HepG2 (cell line): ENCODE data around the gene MEPE. TPM values are rescaled to one million over a fixed set of nuclear protein-coding genes. Genes with fewer than 3 reads are reported as not detected.

Experiments used
- ATAC-seq: fragments of 200-7000 bp; cut with Tn5 transposase; 3 replicates; pipeline ENCODE4 v1.9.1; 2020; ENCODE audit warnings: mild to moderate bottlenecking, moderate library complexity
- BruUV-seq: library from RNA; stranded (reverse); fragments of 400-500 nt; replicated peaks from 2 replicates; lab custom pipeline; 2021; lab: Mats Ljungman, UMichigan
- CTCF ChIA-PET: fragments of 300-600 bp; formaldehyde crosslinking; extraction: SDS; loops from one replicate; lab custom pipeline; 2021; ENCODE audit warnings: low total read pairs, inconsistent platforms, low intra/inter-chr PET ratio; lab: Yijun Ruan, JAX
- POLR2A ChIA-PET: fragments of 350-600 bp; sonication (Branson Sonifier 250); formaldehyde crosslinking; loops from one replicate; lab custom pipeline; 2020; ENCODE audit warnings: antibody characterized with exemption, inconsistent platforms; lab: Yijun Ruan, JAX
- DNase-seq: peaks from one replicate; pipeline ENCODE4 v3.0.0-alpha.2; 2015; ENCODE audit warnings: low spot score
- FAIRE-seq: peaks from 3 replicates; lab custom pipeline; 2011; peaks lifted over from hg19 to GRCh38; lab: Jason Lieb, UNC
- H2AFZ ChIP-seq: one replicate; pipeline ENCODE4 v1.6.1; 2011; ENCODE audit warnings: low read length, inconsistent platforms
- H3K27ac ChIP-seq: fragments of 300-600 bp; 3 replicates; pipeline ENCODE4 v1.8.0; 2011; ENCODE audit warnings: mixed run types, mild to moderate bottlenecking, mixed read lengths, low read length, inconsistent platforms; ENCODE audit not compliant: insufficient read depth; ENCODE audit errors: extremely low read length
- H3K27me3 ChIP-seq, 2 experiments: fragments of 200-600 bp in 1 of 2; 2 replicates in 1 of 2; 3 replicates in 1 of 2; pipeline versions ENCODE4 v1.6.0 to v1.8.0; 2011; ENCODE audit warnings: low read length in 2 of 2, mild to moderate bottlenecking in 2 of 2, moderate library complexity in 2 of 2, inconsistent platforms in 1 of 2; ENCODE audit not compliant: insufficient read depth in 2 of 2, control insufficient read depth in 1 of 2
- H3K36me3 ChIP-seq, 2 experiments: fragments of 200-600 bp in 1 of 2; replicated peaks in 1 of 2; 2 replicates in 1 of 2; 3 replicates in 1 of 2; pipeline versions ENCODE4 v1.5.1 to v1.8.0; 2011; ENCODE audit warnings: low read length in 2 of 2, inconsistent platforms in 1 of 2; ENCODE audit not compliant: insufficient read depth in 2 of 2, control insufficient read depth in 1 of 2
- H3K4me1 ChIP-seq: 2 replicates; pipeline ENCODE4 v1.5.1; 2012; ENCODE audit warnings: low read length, inconsistent platforms; ENCODE audit not compliant: insufficient read depth
- H3K4me2 ChIP-seq: 2 replicates; pipeline ENCODE4 v1.6.0; 2011; ENCODE audit warnings: low read depth, low read length, inconsistent platforms
- H3K4me3 ChIP-seq, 3 experiments: fragments of 200-600 bp in 1 of 3; sonication (generic), shearing (Covaris generic) in 1 of 3; replicated peaks in 1 of 3; 2 replicates each; pipeline ENCODE4 v1.5.1; 2011 to 2016; ENCODE audit warnings: low read length in 3 of 3, inconsistent platforms in 2 of 3, low read depth in 2 of 3, mild to moderate bottlenecking in 2 of 3, control low read depth in 1 of 3, mixed read lengths in 1 of 3; ENCODE audit not compliant: insufficient read depth in 1 of 3
- H3K79me2 ChIP-seq: one replicate; pipeline ENCODE4 v1.6.1; 2011; ENCODE audit warnings: low read length, inconsistent platforms; ENCODE audit not compliant: insufficient read depth
- H3K9ac ChIP-seq: 2 replicates; pipeline ENCODE4 v1.6.0; 2011; ENCODE audit warnings: mild to moderate bottlenecking, low read depth, low read length, inconsistent platforms; ENCODE audit not compliant: insufficient read depth
- H3K9me3 ChIP-seq: 2 replicates; pipeline ENCODE4 v1.5.1; 2012; ENCODE audit warnings: mild to moderate bottlenecking, low read length
- H4K20me1 ChIP-seq: 2 replicates; pipeline ENCODE4 v1.6.0; 2011; ENCODE audit warnings: inconsistent platforms, mild to moderate bottlenecking, low read length, moderate library complexity; ENCODE audit not compliant: insufficient read depth
- FLYWCH1 ChIP-seq: sonication (generic); formaldehyde crosslinking; IDR thresholded peaks from 2 replicates; pipeline ENCODE4 v1.8.1; 2023; ENCODE audit warnings: mild to moderate bottlenecking, missing genetic modification reagents
- HNRNPH1 ChIP-seq: fragments of 200-400 bp; formaldehyde crosslinking; optimal IDR thresholded peaks from 2 replicates; pipeline ENCODE3; 2017; ENCODE audit warnings: mild to moderate bottlenecking, low read depth, low read length
- IRF2 ChIP-seq: IDR thresholded peaks from 2 replicates; pipeline ENCODE4 v1.6.1; 2018; ENCODE audit warnings: missing genetic modification reagents, missing compliant biosample characterization
- NRL ChIP-seq: sonication (generic); formaldehyde crosslinking; IDR thresholded peaks from 2 replicates; pipeline ENCODE4 v1.5.0; 2020; ENCODE audit warnings: missing genetic modification reagents, mild to moderate bottlenecking, moderate library complexity, borderline replicate concordance
- SNRNP70 ChIP-seq: fragments of 200-400 bp; formaldehyde crosslinking; IDR thresholded peaks from 2 replicates; pipeline ENCODE4 v1.6.1; 2017; ENCODE audit warnings: mild to moderate bottlenecking, low read depth, low read length, moderate library complexity
- STAG1 ChIP-seq: sonication (generic); formaldehyde crosslinking; IDR thresholded peaks from 2 replicates; pipeline ENCODE4 v1.4.0; 2020; ENCODE audit warnings: missing genetic modification reagents
- ZBTB38 ChIP-seq: sonication (generic); formaldehyde crosslinking; IDR thresholded peaks from 2 replicates; pipeline ENCODE4 v1.5.1; 2020; ENCODE audit warnings: mild to moderate bottlenecking, missing genetic modification reagents
- ZMYM2 ChIP-seq: sonication (generic); formaldehyde crosslinking; IDR thresholded peaks from 2 replicates; pipeline ENCODE4 v1.8.0; 2022; ENCODE audit warnings: mild to moderate bottlenecking, missing genetic modification reagents
- ZNF234 ChIP-seq: sonication (generic); formaldehyde crosslinking; conservative IDR thresholded peaks from 2 replicates; pipeline ENCODE4 v1.5.1; 2020; ENCODE audit warnings: mild to moderate bottlenecking, missing genetic modification reagents
- ZNF430 ChIP-seq: sonication (generic); formaldehyde crosslinking; IDR thresholded peaks from 2 replicates; pipeline ENCODE4 v1.9.0; 2021; ENCODE audit warnings: mild to moderate bottlenecking, missing genetic modification reagents
- WGBS: methylation state at CpG from one replicate; pipeline ENCODE4 v1.1.6; 2017; ENCODE audit warnings: low lambda C conversion rate; 5-methylcytosine and 5-hydroxymethylcytosine counted together
- in situ Hi-C: cut with HindIII; loops from 2 replicates; pipeline ENCODE4 v1.10.0; 2017; ENCODE audit warnings: low pct_unique_long_range_greater_than_20kb; ENCODE audit not compliant: extremely low pct_ligation_motif_present
- intact Hi-C: fragments of 100-400 bp; cut with micrococcal nuclease; formaldehyde crosslinking; loops from one replicate; pipeline ENCODE4 v1.10.0; 2022; ENCODE audit not compliant: unreplicated experiment
- polyA plus RNA-seq, 8 experiments: library from polyadenylated mRNA; depleted of rRNA in 3 of 8; stranded (reverse) in 7 of 8; unstranded in 1 of 8; fragments of >200 nt; fragmentation: Illumina TruSeq in 4 of 8; extraction: Trizol in 4 of 8; gene quantifications; 2 replicates each; pipeline versions ENCODE4 v1.2.1 to v1.2.3, GENCODE V29; 2011 to 2016; ENCODE audit warnings: low read depth in 4 of 8, missing spikeins in 1 of 8, mixed read lengths in 1 of 8; ENCODE audit not compliant: insufficient read depth in 1 of 8
- total RNA-seq, 5 experiments: library from RNA; depleted of rRNA; stranded (reverse); fragments of >200 nt; fragmentation: Illumina TruSeq; extraction: Trizol; gene quantifications; 2 replicates each; pipeline ENCODE4 v1.2.3, GENCODE V29; 2016; ENCODE audit warnings: low read depth in 1 of 5
- TF ChIP-seq, protein P1 (sequence below): sonication (generic); formaldehyde crosslinking; conservative IDR thresholded peaks from 2 replicates; pipeline ENCODE4 v1.4.0; 2020; ENCODE audit warnings: missing genetic modification reagents
- TF ChIP-seq, protein P2 (sequence below): IDR thresholded peaks from 2 replicates; pipeline ENCODE4 v1.6.1; 2016; ENCODE audit warnings: low read depth, borderline replicate concordance
- TF ChIP-seq, protein P3 (sequence below): sonication (generic); formaldehyde crosslinking; IDR thresholded peaks from 2 replicates; pipeline ENCODE4 v1.8.0; 2022; ENCODE audit warnings: mild to moderate bottlenecking, missing genetic modification reagents

The MEPE gene
- total and polyA plus RNA-seq, 2 of the 13 experiments (the other 11 are each of a cell fraction or from before 2014, with no cell fraction given): 0.04 TPM; not detected in 1

DNA sequence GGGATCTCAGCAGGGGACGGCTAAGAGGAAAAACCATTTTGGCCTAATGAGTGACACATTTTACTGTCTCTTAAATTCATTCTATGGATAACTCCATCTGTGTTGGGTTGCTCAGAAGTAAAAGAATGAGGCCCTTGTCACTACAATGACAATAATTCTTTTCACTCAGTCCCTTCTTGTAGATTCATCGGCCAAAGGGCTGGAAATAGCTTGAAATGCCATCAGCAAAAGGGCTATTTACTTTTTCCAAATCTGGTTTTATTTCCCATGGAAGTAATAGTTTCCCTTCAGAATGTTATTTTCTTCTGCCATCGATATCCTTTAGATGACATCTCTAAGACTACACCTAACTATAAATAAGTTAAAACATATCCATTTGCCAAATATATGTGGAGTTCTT lies 7.4 kb downstream of the MEPE start (continued):
- TF ChIP-seq, protein P1, sequence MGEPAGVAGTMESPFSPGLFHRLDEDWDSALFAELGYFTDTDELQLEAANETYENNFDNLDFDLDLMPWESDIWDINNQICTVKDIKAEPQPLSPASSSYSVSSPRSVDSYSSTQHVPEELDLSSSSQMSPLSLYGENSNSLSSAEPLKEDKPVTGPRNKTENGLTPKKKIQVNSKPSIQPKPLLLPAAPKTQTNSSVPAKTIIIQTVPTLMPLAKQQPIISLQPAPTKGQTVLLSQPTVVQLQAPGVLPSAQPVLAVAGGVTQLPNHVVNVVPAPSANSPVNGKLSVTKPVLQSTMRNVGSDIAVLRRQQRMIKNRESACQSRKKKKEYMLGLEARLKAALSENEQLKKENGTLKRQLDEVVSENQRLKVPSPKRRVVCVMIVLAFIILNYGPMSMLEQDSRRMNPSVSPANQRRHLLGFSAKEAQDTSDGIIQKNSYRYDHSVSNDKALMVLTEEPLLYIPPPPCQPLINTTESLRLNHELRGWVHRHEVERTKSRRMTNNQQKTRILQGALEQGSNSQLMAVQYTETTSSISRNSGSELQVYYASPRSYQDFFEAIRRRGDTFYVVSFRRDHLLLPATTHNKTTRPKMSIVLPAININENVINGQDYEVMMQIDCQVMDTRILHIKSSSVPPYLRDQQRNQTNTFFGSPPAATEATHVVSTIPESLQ (CRISPR knock-in tag): no peak
- no peak for TF ChIP-seq ZNF234 (CRISPR knock-in tag)

DNA sequence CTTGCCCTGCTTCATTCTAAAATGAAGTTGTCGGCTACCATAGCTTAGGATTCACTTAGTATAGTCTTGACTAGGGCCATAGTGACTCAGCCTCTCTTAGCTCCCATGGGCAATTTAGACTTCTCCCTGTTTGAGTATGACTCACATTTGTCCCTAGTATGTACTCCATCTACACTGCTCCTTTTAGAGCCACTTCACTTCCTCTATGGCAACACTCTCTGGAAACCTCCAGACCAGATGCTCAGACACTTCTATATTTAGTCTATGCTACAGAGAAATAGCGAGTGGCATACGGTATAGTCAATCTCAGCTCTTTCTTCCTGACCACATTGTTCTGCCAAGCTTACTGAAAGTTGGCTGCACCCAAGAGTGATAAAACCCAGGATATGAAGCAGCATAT lies 11.2 kb downstream of the MEPE start:
- no peak for TF ChIP-seq SNRNP70
- in situ Hi-C loops: loop anchor here (10.0 to 25.0 kb wide), 2 partner anchors 299 to 582 kb away; no protein-coding TSS in a partner anchor
- FAIRE-seq: no peak
- Histone ChIP-seq H3K4me3 (no peak overlapping the region), H4K20me1 (no peaks in the 10 kb centered on the region), H2AFZ (no peak overlapping the region), H3K9ac (no peak overlapping the region), H3K4me2 (no peak overlapping the region), H3K79me2 (no peaks in the 10 kb centered on the region), H3K4me1 (peaks cover 4% of the 10 kb centered on the region), H3K27me3 (peaks cover 0 to 29% of the 10 kb centered on the region in 2 experiments; a peak in 2 of 5 replicates), H3K36me3 (no peaks in the 10 kb centered on the region), H3K27ac (no peak overlapping the region), H3K9me3 (no peaks in the 10 kb centered on the region)
- intact Hi-C loops: no loop called here
- CTCF ChIA-PET: no interaction called here
- no peak for ATAC-seq
- WGBS: 20% methylated on average over 3 of the region's 3 CpGs
- BruUV-seq: no TSS peak
- DNase-seq: no peak
- POLR2A ChIA-PET: no interaction called here

DNA sequence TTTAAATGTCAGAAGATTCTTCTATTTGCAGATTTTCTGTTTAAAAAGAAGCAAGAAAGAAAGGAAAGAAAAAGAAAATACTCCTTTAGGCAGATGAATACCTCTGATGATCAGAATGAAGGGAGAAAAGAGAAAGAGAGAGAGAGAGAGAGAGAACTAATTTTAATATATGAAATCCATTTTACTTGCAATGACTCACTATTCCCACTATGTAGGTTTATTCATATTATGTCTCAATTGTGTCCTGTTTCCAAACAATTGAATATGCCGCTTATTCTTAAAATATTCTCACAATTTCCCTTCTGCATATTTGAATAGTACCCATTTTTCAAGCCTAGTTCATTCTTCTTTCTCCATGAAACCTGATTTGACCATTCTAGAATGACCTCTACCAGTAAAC lies 11.7 kb downstream of the MEPE start:
- H3K36me3 ChIP-seq: no peaks in the 10 kb centered on the region
- H3K79me2 ChIP-seq: no peaks in the 10 kb centered on the region
- ChIA-PET POLR2A (no interaction called here), CTCF (no interaction called here)
- BruUV-seq: no TSS peak
- FAIRE-seq (no peak), DNase-seq (no peak), ATAC-seq (no peak)
- no peak overlapping the region for H3K4me2 ChIP-seq
- no peak overlapping the region for H3K9ac ChIP-seq
- H2AFZ ChIP-seq: no peak overlapping the region
- intact Hi-C loops: no loop called here
- 3% methylated on average over 1 of the region's 1 CpG for WGBS
- peaks cover 9% of the 10 kb centered on the region for H3K4me1 ChIP-seq
- H3K27ac ChIP-seq: no peak overlapping the region
- H4K20me1 ChIP-seq: no peaks in the 10 kb centered on the region
- in situ Hi-C loops: loop anchor here (10.0 to 25.0 kb wide), 2 partner anchors 300 to 582 kb away; no protein-coding TSS in a partner anchor
- peaks cover 0 to 29% of the 10 kb centered on the region in 2 experiments; a peak in 2 of 5 replicates for H3K27me3 ChIP-seq
- no peaks in the 10 kb centered on the region for H3K9me3 ChIP-seq
- no peak overlapping the region for H3K4me3 ChIP-seq
- TF ChIP-seq, protein P2, sequence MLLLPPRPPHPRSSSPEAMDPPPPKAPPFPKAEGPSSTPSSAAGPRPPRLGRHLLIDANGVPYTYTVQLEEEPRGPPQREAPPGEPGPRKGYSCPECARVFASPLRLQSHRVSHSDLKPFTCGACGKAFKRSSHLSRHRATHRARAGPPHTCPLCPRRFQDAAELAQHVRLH (CRISPR knock-in tag): no peak
- TF ChIP-seq HNRNPH1 (no peak), FLYWCH1 (CRISPR knock-in tag) (no peak), NRL (no peak), STAG1 (CRISPR knock-in tag) (no peak), ZBTB38 (CRISPR knock-in tag) (no peak), ZMYM2 (CRISPR knock-in tag) (no peak), ZNF430 (CRISPR knock-in tag) (no peak), IRF2 (CRISPR knock-in tag) (no peak)
- TF ChIP-seq, protein P3, sequence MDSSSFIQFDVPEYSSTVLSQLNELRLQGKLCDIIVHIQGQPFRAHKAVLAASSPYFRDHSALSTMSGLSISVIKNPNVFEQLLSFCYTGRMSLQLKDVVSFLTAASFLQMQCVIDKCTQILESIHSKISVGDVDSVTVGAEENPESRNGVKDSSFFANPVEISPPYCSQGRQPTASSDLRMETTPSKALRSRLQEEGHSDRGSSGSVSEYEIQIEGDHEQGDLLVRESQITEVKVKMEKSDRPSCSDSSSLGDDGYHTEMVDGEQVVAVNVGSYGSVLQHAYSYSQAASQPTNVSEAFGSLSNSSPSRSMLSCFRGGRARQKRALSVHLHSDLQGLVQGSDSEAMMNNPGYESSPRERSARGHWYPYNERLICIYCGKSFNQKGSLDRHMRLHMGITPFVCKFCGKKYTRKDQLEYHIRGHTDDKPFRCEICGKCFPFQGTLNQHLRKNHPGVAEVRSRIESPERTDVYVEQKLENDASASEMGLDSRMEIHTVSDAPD: no peak
